Stimulated activated CD8-positive, alpha-beta memory T cell treated with anti-CD3 and anti-CD28 coated beads, Interleukin-7, amount 100 ng/mL, for 48 hours (primary cell): Measurements from ENCODE around the gene CCL14.
"Not testable (repeated sequence)": the region's sequence is repeated elsewhere in the genome, so short reads cannot be mapped to it uniquely, and the experiment has no call there.

Experiments
- DNase-seq, 2 donors: peaks; one replicate each; pipeline ENCODE4 v3.0.0-alpha.2; 2020; ENCODE audit warnings: low read depth in 1 of 2; ENCODE audit errors: extremely low read depth in 1 of 2

Gene CCL14

DNA sequence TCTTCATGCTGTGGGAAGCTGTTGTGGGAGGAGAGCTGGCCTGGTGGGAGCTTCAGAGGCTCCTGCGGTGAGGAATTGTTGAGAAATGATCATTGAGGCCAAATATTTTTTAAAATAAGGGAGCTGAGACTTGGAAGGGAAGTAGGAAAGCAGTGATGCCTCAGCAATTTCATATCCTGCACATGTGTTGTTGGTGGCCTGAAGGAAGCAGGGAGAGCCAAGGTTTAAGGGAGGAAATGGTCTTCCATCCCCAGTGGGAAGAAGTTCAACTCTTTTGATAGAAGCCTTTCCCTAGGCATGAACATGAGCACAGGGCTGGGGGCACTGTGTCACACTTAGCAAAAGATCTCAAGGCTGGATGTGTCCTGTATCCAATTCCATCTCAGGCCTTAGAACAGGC lies at the start of gene CCL14:
CCL14 (minus strand) TSS at position 87 of the 400 bp plus-strand sequence; CDS start at position 7, 80 bp downstream.
- no peak for DNase-seq

GRCh38 chr17:36036235-36036634 lies 49.7 kb upstream of the CCL14 start:
- DNase-seq: no peak

- no peak for DNase-seq
These were observed 47.6 kb upstream of the CCL14 start for GRCh38 chr17:36034127-36034526.

GRCh38 chr17:36030956-36031355 lies 44.4 kb upstream of the CCL14 start:
- DNase-seq: no peak

DNA sequence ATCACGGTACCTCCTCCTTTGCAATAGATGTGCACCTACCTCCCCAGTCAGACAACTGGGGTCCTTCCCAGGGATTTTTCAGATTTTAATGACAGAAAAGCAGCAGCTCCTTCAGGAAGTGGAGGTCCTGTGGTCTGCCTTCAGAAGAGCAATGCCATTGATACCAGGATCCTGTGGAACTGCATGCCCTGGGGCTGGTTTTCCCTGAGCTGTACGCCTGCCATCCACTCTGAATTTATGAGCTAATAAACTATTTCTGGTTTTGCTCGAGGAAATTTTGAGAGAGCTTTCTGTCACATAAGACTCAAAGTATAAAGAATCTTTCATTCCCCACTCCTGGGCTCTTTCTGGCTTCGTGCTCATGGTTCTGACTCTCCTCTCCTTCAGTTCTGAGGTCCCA lies 41.2 kb upstream of the CCL14 start:
- no peak for DNase-seq

GRCh38 chr17:36024106-36024869 lies 37.8 kb upstream of the CCL14 start:
- no peak for DNase-seq

DNA sequence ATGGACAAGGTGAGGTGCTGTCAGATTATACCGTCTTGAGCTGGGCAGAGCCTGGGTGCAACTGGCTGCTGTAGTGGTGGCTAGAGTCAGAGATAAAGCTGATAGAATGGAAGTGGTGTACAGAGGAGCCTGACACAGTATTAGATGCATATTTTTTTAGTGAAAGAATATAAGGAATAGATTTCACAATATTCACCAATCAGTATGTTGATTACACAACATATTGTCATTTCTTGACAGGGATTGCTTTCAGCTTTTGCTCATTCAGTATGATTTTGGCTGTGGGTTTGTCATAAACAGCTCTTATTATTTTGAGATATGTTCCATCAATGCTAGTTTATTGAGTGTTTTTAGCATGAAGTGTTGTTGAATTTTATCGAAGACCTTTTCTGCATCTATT lies 32.9 kb upstream of the CCL14 start:
- no peak for DNase-seq

DNA sequence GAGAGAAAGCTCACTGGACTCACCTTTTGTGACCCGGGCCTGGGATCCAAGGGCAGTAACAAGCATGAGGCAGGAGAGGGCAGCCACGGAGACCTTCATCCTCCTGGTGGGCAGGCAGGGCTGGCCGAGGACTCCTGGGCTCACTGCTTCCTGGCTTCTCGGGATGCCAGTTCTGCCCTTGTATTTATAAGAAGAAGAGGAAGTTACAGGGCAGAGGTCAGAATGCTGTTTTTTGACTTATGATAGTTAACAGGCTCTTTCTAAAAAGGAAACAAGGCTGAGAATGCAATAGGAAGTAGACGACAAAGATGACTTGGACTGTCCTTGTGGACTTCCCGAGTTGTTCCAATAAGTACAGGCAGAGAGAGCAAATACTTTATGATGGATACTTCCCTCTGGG lies 31.3 kb upstream of the CCL14 start, which contains the start of gene CCL23:
CCL23 (minus strand) TSS at position 174 of the 400 bp plus-strand sequence; CDS start at position 99, 75 bp downstream.
- no peak for DNase-seq

DNA sequence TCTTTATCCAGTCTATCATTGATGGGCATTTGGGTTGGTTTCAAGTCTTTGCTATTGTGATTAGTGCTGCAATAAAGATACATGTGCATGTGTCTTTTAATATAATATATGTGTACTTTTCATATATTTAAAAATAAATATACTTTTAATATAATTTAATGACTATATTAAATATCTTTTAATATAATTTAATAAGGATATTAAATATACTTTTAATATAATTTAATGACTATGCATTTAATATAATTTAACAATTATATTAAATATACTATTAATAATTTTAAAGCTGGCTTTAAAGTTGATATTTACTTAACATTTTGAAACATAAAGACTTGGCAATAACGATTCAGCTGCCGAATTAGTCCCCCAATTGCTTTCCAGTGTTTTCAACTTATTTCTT lies 30.0 kb upstream of the CCL14 start:
- no peak for DNase-seq

GRCh38 chr17:36015895-36016294 lies 29.4 kb upstream of the CCL14 start:
- not testable (repeated sequence) for DNase-seq

DNA sequence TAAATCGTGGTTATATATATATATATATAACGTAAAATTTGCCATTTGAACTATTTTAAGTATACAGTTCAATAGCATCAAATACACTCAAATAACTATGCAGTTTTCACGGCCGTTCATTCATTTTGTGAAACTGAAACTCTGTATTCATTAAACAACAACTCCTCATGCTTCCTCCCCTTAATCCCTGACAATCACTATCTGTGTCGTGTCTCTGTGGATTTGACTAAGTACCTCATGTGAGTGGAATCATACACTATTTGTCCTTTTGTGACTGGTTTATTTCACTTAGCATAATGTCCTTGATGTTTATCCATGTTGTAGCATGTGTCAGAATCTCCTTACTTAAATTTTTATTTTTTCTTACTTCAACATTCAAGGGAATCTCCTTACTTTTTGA lies 28.4 kb upstream of the CCL14 start:
- no peak for DNase-seq

GRCh38 chr17:36011201-36011600 lies 24.7 kb upstream of the CCL14 start:
- no peak for DNase-seq

DNA sequence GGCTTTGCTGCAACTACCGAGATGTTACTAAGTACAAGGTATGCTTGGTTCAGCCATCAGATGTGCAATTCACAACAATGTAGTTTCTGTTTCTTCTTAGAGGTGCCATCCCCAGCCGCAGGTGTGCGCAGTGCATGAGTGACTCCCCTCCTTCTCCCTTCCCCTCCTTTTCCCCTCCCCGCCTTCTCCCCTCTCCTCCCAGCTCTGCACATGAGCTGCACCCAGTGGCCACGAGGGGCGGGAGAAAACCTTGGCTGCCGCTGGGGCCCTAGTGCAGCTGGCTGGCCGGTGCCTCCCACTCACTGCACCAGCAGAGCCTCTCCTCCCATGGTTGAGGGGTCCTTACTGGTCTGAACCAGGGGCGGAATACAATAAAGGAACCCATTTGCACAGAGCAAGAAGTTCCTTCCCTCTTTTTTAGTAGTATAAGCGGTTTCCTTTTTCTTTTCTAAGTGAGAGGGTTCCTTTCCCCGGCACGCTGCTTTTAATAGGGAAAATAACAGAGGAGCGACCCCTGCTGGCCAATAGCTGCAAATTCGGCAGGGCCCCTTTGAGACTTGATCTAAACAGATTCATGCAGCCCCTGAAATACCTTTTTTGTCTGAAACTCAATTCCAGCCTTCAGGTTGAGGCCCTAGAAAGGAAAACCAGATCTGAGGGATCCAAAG lies 22.6 kb upstream of the CCL14 start:
- no peak for DNase-seq

- DNase-seq: no peak
These were observed 18.1 kb upstream of the CCL14 start for GRCh38 chr17:36004594-36005108.

GRCh38 chr17:36002631-36003030 lies 16.1 kb upstream of the CCL14 start:
- DNase-seq: no peak

GRCh38 chr17:36001862-36002603 lies 15.5 kb upstream of the CCL14 start:
- DNase-seq: no peak

- no peak for DNase-seq
These were observed 14.7 kb upstream of the CCL14 start, which contains the start of gene CCL15 for GRCh38 chr17:36001110-36001771. TSS of gene CCL15 (minus strand) at chr17:36001553. CDS start at chr17:36001492, 61 bp downstream.

DNA sequence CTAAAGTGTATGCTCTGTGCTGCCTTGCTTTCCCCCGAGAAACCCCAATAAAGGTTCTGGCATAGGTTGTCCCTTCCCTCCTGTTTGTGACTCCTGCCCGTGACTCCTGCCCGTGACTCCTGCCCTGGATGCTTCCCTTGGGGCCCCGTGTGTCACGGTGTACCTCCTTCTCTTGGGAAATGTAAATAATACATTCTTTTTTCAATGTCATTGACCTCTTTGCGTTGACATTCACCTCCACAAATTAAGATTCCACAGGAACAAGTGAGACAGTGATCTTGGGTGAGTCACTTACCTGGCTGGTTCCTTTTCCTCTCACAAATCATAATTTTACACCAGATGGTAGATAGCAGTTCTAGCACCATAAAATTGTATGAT lies 14.2 kb upstream of the CCL14 start:
- no peak for DNase-seq

DNA sequence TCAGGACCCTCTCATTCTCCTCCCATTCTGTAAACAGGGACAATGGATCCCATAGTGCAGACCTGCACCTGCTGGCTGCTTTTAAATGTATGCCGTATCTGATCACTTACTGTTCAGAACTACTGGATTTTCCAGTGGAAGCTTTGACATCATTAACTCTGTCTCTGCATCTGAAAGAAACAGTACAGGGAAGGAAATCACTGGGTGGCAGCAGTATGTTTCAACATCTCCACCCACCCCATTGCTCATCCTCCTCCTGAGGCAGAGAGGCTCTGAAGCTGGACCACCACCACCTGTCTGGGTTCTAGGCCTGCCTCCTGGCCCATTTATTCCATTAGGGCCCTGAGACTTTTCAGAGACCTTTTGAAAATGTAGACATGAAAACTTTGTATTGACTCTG lies 12.2 kb upstream of the CCL14 start:
- no peak for DNase-seq

DNA sequence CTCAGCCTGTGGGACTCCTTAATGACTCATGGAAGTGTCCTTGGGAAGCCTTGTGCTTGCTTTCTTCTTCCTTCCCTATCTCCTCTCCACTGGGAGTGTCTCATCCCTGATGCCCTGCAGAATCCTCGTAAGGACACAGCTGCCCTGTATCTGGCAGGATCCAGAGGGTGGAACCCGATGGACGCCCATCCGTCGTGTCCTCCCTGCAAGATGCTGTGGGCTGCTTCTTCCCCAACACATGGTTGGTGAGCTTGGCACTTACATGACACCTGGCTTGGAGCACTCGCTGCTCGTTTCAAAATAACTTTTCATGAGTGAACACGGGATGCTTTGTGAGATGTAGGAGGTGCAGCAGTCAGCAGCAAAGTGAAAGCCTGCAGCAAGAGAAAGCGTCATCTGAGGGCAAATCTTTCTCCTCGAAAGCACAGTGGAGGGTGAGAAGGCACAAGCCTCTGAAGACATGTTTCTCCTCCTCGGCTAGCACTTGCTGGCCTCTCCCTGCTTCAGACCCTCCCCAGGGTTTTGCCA lies 11.6 kb upstream of the CCL14 start:
- no peak for DNase-seq

GRCh38 chr17:35995346-35995745 lies 8.8 kb upstream of the CCL14 start:
- not testable (repeated sequence) for DNase-seq
